Mucosa of rectum (tissue), 2 donors: ENCODE data around the gene MRFAP1L1.
"Not testable (repeated sequence)": the region's sequence is repeated elsewhere in the genome, so short reads cannot be mapped to it uniquely, and the experiment has no call there.

ENCODE experiments used
- H3K27ac ChIP-seq, 2 donors: one replicate each; pipeline ENCODE4 v1.7.0; 2013; ENCODE audit warnings: inconsistent platforms in 2 of 2, low read depth in 2 of 2, low read length in 2 of 2
- H3K27me3 ChIP-seq, 2 donors: one replicate each; pipeline ENCODE4 v1.7.0; 2013; ENCODE audit warnings: low read length in 2 of 2; ENCODE audit not compliant: control insufficient read depth in 2 of 2, insufficient read depth in 2 of 2
- H3K36me3 ChIP-seq, 2 donors: one replicate each; pipeline ENCODE4 v1.7.0; 2013; ENCODE audit warnings: low read length in 2 of 2; ENCODE audit not compliant: control insufficient read depth in 2 of 2, insufficient read depth in 2 of 2
- H3K4me1 ChIP-seq, 2 donors: one replicate each; pipeline ENCODE4 v1.7.0; 2013; ENCODE audit warnings: low read length in 2 of 2, mild to moderate bottlenecking in 1 of 2; ENCODE audit not compliant: control insufficient read depth in 2 of 2, insufficient read depth in 2 of 2
- H3K4me3 ChIP-seq, 2 donors: one replicate each; pipeline ENCODE4 v1.7.0; 2013; ENCODE audit warnings: low read length in 2 of 2
- H3K9ac ChIP-seq, 2 donors: one replicate each; pipeline ENCODE4 v1.7.0; 2013; ENCODE audit warnings: low read length in 2 of 2, low read depth in 1 of 2, mild to moderate bottlenecking in 1 of 2
- H3K9me3 ChIP-seq, 2 donors: one replicate each; pipeline ENCODE4 v1.7.0; 2013; ENCODE audit warnings: low read length in 2 of 2; ENCODE audit not compliant: control insufficient read depth in 2 of 2
- donor health status: healthy.
- donor health status: Normal muscosa, but diverticular disease.

The MRFAP1L1 gene

GRCh38 chr4:6725427-6725961, 15.8 kb upstream of the MRFAP1L1 start:
- H3K27ac ChIP-seq, H3K4me1 ChIP-seq, H3K27me3 ChIP-seq, H3K9ac ChIP-seq, H3K9me3 ChIP-seq, H3K4me3 ChIP-seq, H3K36me3 ChIP-seq: not testable (repeated sequence)

DNA sequence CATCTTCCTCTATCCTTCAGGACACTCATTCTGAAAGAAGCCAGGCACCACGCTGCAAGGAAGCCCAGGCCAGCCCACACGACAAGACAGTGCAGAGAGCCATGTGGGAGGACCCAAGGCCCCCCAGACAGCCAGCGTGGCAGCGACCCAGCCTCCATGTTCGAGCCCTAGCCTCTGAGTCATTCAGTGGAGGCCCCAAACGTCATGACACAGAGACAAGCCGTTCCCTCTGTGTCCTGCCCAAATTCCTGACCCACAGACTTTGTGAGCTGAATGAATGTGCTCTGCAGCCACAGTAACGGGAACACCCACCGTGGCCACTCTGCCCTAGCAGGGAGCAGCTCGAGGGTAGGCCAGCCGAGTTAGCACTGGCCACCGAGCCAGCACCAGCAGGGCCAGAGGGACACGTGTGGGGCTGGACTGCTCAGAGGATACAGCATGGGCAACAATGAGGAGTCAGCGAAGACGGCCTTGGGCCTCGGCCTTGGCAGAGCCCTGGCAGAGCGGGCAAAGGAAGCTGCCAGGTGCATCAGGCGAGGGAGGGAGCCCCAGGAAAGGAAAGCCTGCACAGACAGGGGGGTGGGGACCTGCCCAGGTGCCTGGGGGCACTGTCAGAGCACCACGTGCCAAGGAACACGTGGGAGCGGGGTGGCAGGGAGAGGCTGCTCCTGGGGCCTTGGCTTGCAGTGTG, 14.9 kb upstream of the MRFAP1L1 start:
- Histone ChIP-seq H3K27me3 (no peaks in the 10 kb centered on the region), H3K36me3 (no peaks in the 10 kb centered on the region), H3K27ac (no peak overlapping the region), H3K9ac (no peak overlapping the region), H3K4me3 (no peak overlapping the region), H3K4me1 (peaks cover 3 to 5% of the 10 kb centered on the region in 2 donors), H3K9me3 (no peaks in the 10 kb centered on the region)

DNA sequence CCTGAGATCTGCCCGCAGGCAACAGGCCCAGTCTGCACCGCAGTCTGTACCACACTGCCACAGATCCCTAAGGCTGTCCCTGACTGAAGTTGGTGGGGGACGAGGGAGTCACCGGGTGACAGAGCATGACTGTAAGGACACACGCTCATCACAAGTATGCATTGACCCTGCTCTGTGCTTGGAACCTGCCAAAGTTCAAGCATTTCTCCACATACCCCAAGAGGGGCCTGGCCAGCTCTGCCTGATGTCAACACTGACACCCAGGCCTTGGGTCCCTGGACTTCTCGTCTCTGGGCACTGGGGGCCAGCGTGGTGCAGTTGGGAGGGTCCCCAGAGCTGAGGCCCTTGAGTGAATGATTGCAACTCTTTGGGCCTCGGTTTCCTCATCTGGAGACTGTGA, 14.2 kb upstream of the MRFAP1L1 start:
- H3K9ac ChIP-seq: no peak overlapping the region
- no peaks in the 10 kb centered on the region for H3K36me3 ChIP-seq
- H3K27ac ChIP-seq: no peak overlapping the region
- no peaks in the 10 kb centered on the region for H3K27me3 ChIP-seq
- peaks cover 3 to 5% of the 10 kb centered on the region in 2 donors for H3K4me1 ChIP-seq
- no peak overlapping the region for H3K4me3 ChIP-seq
- H3K9me3 ChIP-seq: no peaks in the 10 kb centered on the region

DNA sequence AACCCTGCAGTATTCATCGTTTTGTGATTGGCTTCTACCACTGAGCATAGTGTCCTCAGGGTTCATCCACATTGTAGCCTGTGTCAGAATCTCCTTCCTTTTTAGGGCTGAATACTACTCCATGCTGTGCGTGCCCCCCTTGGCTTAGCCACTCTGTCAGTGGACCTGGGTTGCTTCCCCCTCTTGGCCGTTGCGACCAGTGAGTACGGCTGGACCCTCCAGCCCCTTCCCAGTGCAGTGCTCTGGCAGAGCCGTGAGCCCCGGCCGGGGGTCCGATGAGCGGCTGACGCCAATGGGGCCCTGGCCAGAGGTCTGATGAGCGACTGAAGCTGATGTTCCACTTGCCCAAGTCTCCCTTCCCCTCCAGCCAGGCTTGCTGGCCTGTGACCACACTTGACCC, 13.2 kb upstream of the MRFAP1L1 start:
- Histone ChIP-seq H3K36me3 (no peaks in the 10 kb centered on the region), H3K27me3 (no peaks in the 10 kb centered on the region), H3K27ac (no peak overlapping the region), H3K4me1 (peaks cover 3 to 5% of the 10 kb centered on the region in 2 donors), H3K4me3 (no peak overlapping the region), H3K9ac (no peak overlapping the region), H3K9me3 (no peaks in the 10 kb centered on the region)

- no peak overlapping the region for H3K27ac ChIP-seq
- no peaks in the 10 kb centered on the region for H3K36me3 ChIP-seq
- no peaks in the 10 kb centered on the region for H3K9me3 ChIP-seq
- no peaks in the 10 kb centered on the region for H3K27me3 ChIP-seq
- H3K4me1 ChIP-seq: peaks cover 11 to 13% of the 10 kb centered on the region in 2 donors
- no peak overlapping the region for H3K4me3 ChIP-seq
- H3K9ac ChIP-seq: no peak overlapping the region
Observed at GRCh38 chr4:6721121-6721520, 11.5 kb upstream of the MRFAP1L1 start.

DNA sequence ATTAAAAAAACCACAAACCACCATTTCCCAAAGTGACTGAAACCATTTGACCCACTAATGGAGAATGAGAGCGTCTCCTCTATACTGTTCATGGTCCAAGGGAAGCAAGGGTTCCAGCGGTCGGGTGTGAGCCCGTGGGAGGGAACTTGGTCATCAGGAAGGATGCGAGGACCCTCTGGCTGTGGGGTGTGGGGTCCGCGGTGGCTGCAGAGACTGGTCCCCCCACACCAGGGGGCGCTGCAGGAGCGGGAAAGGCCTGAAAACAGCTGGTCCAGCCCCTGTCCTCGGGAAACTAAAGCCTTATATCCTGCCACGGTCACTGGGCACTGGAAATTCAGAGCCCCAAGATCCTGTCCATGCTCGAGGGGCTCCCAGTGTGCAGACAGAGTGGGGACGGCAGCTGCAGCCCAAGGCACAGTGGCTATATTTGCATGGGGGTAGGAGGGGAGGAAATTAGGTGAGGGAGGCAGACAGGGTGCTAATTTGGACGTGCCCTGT, 10.6 kb upstream of the MRFAP1L1 start:
- Histone ChIP-seq H3K36me3 (no peaks in the 10 kb centered on the region), H3K4me1 (peaks cover 11 to 13% of the 10 kb centered on the region in 2 donors), H3K27ac (no peak overlapping the region), H3K27me3 (no peaks in the 10 kb centered on the region), H3K9me3 (no peaks in the 10 kb centered on the region), H3K4me3 (no peak overlapping the region), H3K9ac (no peak overlapping the region)

GRCh38 chr4:6719611-6720179, 10.0 kb upstream of the MRFAP1L1 start:
- no peak overlapping the region for H3K9ac ChIP-seq
- no peak overlapping the region for H3K4me3 ChIP-seq
- peaks cover 11 to 13% of the 10 kb centered on the region in 2 donors for H3K4me1 ChIP-seq
- H3K36me3 ChIP-seq: no peaks in the 10 kb centered on the region
- no peak overlapping the region for H3K27ac ChIP-seq
- no peaks in the 10 kb centered on the region for H3K27me3 ChIP-seq
- no peaks in the 10 kb centered on the region for H3K9me3 ChIP-seq

DNA sequence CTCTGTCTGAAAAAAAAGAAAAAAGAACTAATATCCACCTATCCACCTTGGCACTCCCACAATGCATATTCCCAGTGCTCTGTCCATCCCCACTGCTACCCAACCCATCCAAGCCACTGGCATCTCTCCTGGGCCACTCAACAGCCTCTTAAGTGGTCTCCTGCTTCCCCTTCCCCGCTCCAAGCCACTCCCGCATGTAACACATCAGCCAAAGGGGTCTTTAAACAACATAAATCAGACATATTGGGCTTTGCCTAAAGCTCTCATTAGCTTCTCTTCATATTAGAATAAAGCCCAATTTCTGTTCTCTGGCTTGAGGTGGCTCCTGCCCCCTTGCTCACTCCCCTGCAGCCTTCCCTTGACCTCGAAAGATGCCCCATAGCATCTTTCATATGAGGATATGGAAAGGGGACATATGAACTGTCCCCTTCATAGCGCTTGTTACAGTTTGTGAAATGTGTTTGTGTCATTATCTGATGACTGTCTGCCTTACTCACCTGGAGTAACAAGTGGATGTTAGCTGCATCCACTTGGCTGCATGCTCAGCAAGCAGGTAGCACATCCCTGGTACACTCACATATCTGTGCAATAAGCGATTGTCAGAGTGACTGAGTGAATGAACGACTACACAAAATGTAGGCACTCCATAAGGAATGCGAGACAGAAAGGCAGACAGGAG, 9.4 kb upstream of the MRFAP1L1 start:
- Histone ChIP-seq H3K27ac (no peak overlapping the region), H3K36me3 (no peaks in the 10 kb centered on the region), H3K4me1 (peaks cover 11 to 13% of the 10 kb centered on the region in 2 donors), H3K9me3 (no peaks in the 10 kb centered on the region), H3K4me3 (no peak overlapping the region), H3K9ac (no peak overlapping the region), H3K27me3 (no peaks in the 10 kb centered on the region)

- H3K27ac ChIP-seq: peak overlapping the region; percentile 82 to 92
- no peaks in the 10 kb centered on the region for H3K9me3 ChIP-seq
- no peaks in the 10 kb centered on the region for H3K27me3 ChIP-seq
- H3K36me3 ChIP-seq: no peaks in the 10 kb centered on the region
- H3K4me1 ChIP-seq: peaks cover 11 to 13% of the 10 kb centered on the region in 2 donors
- peak overlapping the region; percentile 79 to 92 for H3K4me3 ChIP-seq
- H3K9ac ChIP-seq: peak overlapping the region; percentile 89 to 91
Observed at GRCh38 chr4:6716958-6717655, 7.4 kb upstream of the MRFAP1L1 start.
